ENCODE measurements around the gene GMDS.

The GMDS gene

GRCh38 chr6:2141644-2142290 lies 103.6 kb downstream of the GMDS start:
- DNase-seq (ENCODE audit: insufficient read length, low spot score) (no peak), FAIRE-seq (no peak)

GRCh38 chr6:2140438-2141128 lies 104.8 kb downstream of the GMDS start:
- no peak for FAIRE-seq
- DNase-seq (ENCODE audit: insufficient read length, low spot score) = no peak

GRCh38 chr6:2135401-2135800 lies 110.0 kb downstream of the GMDS start:
- no peak for FAIRE-seq
- no peak for DNase-seq (ENCODE audit: insufficient read length, low spot score)

- no peak for DNase-seq (ENCODE audit: insufficient read length, low spot score)
- FAIRE-seq = no peak
These were observed 110.9 kb downstream of the GMDS start for GRCh38 chr6:2134554-2134953.

- FAIRE-seq (no peak), DNase-seq (ENCODE audit: insufficient read length, low spot score) (no peak)
These were observed 111.6 kb downstream of the GMDS start for GRCh38 chr6:2133716-2134310.

- no peak for FAIRE-seq
These were observed 112.5 kb downstream of the GMDS start for GRCh38 chr6:2132916-2133315.

GRCh38 chr6:2132416-2132815 lies 113.0 kb downstream of the GMDS start:
- DNase-seq (ENCODE audit: insufficient read length, low spot score) (no peak), FAIRE-seq (no peak)

More at GRCh38 chr6:2132916-2133315, 112.5 kb downstream of the GMDS start:
- DNase-seq (ENCODE audit: insufficient read length, low spot score) = no peak

- DNase-seq (ENCODE audit: insufficient read length, low spot score) (no peak), FAIRE-seq (no peak)
These were observed 116.2 kb downstream of the GMDS start for GRCh38 chr6:2129182-2129621.

GRCh38 chr6:2127484-2127911 lies 117.9 kb downstream of the GMDS start:
- no peak for DNase-seq (ENCODE audit: insufficient read length, low spot score)
- FAIRE-seq = no peak

- no peak for FAIRE-seq
- no peak for DNase-seq (ENCODE audit: insufficient read length, low spot score)
These were observed 119.1 kb downstream of the GMDS start for GRCh38 chr6:2126351-2126750.

GRCh38 chr6:2125158-2125557 lies 120.2 kb downstream of the GMDS start:
- FAIRE-seq = no peak
- no peak for DNase-seq (ENCODE audit: insufficient read length, low spot score)

GRCh38 chr6:2124260-2124709 lies 121.1 kb downstream of the GMDS start:
- DNase-seq (ENCODE audit: insufficient read length, low spot score) = no peak
- no peak for FAIRE-seq

- no peak for DNase-seq (ENCODE audit: insufficient read length, low spot score)
- no peak for FAIRE-seq
These were observed 124.5 kb downstream of the GMDS start for GRCh38 chr6:2120912-2121311.

- no peak for DNase-seq (ENCODE audit: insufficient read length, low spot score)
- FAIRE-seq = no peak
These were observed 126.1 kb downstream of the GMDS start for GRCh38 chr6:2119275-2119674.

- no peak for FAIRE-seq
- no peak for DNase-seq (ENCODE audit: insufficient read length, low spot score)
These were observed 127.3 kb downstream of the GMDS start for GRCh38 chr6:2118136-2118535.

- DNase-seq (ENCODE audit: insufficient read length, low spot score) (no peak), FAIRE-seq (no peak)
These were observed 128.0 kb downstream of the GMDS start for GRCh38 chr6:2117447-2117846.

- no peak for FAIRE-seq
- DNase-seq (ENCODE audit: insufficient read length, low spot score) = no peak
These were observed 128.9 kb downstream of the GMDS start for GRCh38 chr6:2116496-2116895.

- FAIRE-seq (no peak), DNase-seq (ENCODE audit: insufficient read length, low spot score) (no peak)
These were observed 131.3 kb downstream of the GMDS start for GRCh38 chr6:2114100-2114499.

- FAIRE-seq (no peak), DNase-seq (ENCODE audit: insufficient read length, low spot score) (peak; percentile 53)
These were observed 134.2 kb downstream of the GMDS start for GRCh38 chr6:2111162-2111677.

GRCh38 chr6:2110504-2110903 lies 134.9 kb downstream of the GMDS start:
- DNase-seq (ENCODE audit: insufficient read length, low spot score) (no peak), FAIRE-seq (no peak)

GRCh38 chr6:2109796-2110195 lies 135.6 kb downstream of the GMDS start:
- no peak for FAIRE-seq

More at GRCh38 chr6:2109796-2110195, 135.6 kb downstream of the GMDS start:
- DNase-seq (ENCODE audit: insufficient read length, low spot score) = no peak

All from HTR-8/SVneo (cell line).